H1 (cell line): ENCODE data around the gene UBP1.

Experiments
- CBX5 ChIP-seq: fragments of 300-800, 300-1000 bp; sonication (generic); IDR thresholded peaks from 2 replicates; pipeline ENCODE4 v1.7.1; 2016; ENCODE audit warnings: antibody characterized with exemption, low read length, low read depth
- CREB1 ChIP-seq: IDR thresholded peaks from 2 replicates; pipeline ENCODE4 v1.6.1; 2012; ENCODE audit warnings: inconsistent platforms
- CTCF ChIP-seq, 3 experiments: IDR thresholded peaks; 1 replicate in 2 of 3; 2 replicates in 1 of 3; pipeline versions ENCODE4 v1.5.1 to v1.6.1; 2011; ENCODE audit warnings: low read length in 3 of 3, mild to moderate bottlenecking in 3 of 3, inconsistent platforms in 2 of 3, low read depth in 1 of 3, moderate library complexity in 1 of 3; ENCODE audit not compliant: insufficient read depth in 1 of 3; ENCODE audit errors: control extremely low read depth in 1 of 3
- EP300 ChIP-seq, 2 experiments: IDR thresholded peaks; 1 replicate in 1 of 2; 2 replicates in 1 of 2; pipeline ENCODE4 v1.6.1; 2011 to 2012; ENCODE audit warnings: low read depth in 2 of 2, low read length in 2 of 2, mild to moderate bottlenecking in 2 of 2, borderline replicate concordance in 1 of 2, inconsistent platforms in 1 of 2, moderate library complexity in 1 of 2
- EZH2 ChIP-seq: fragments of 200-600 bp; sonication (generic); IDR thresholded peaks from 2 replicates; pipeline ENCODE4 v1.7.1; 2012; ENCODE audit warnings: low read depth, mild to moderate bottlenecking, moderate library complexity, low read length, inconsistent platforms; ENCODE audit not compliant: severe bottlenecking
- KDM1A ChIP-seq: fragments of 200-600, 300-600 bp; sonication (generic); IDR thresholded peaks from 2 replicates; pipeline ENCODE4 v1.7.1; 2016; ENCODE audit warnings: mild to moderate bottlenecking, low read length, borderline replicate concordance
- KDM4A ChIP-seq: IDR thresholded peaks from one replicate; pipeline ENCODE4 v1.7.1; 2012; ENCODE audit warnings: low read depth, mild to moderate bottlenecking, moderate library complexity, low read length, inconsistent platforms; ENCODE audit not compliant: severe bottlenecking
- POLR2A ChIP-seq, 2 experiments: IDR thresholded peaks; 1 replicate in 1 of 2; 2 replicates in 1 of 2; pipeline ENCODE4 v1.6.1; 2011; ENCODE audit warnings: low read depth in 2 of 2, low read length in 2 of 2, mild to moderate bottlenecking in 2 of 2; ENCODE audit errors: control extremely low read depth in 1 of 2
- POLR2AphosphoS5 ChIP-seq: IDR thresholded peaks from 2 replicates; pipeline ENCODE4 v1.6.1; 2011; ENCODE audit warnings: low read depth, low read length
- TAF1 ChIP-seq: IDR thresholded peaks from 2 replicates; pipeline ENCODE4 v1.6.1; 2011; ENCODE audit warnings: mild to moderate bottlenecking, low read depth, low read length
- TBP ChIP-seq: IDR thresholded peaks from 2 replicates; pipeline ENCODE4 v1.6.1; 2011; ENCODE audit warnings: low read depth, low read length, improper control_type of control experiment
- TF ChIP-seq, protein P1 (sequence below): IDR thresholded peaks from 2 replicates; pipeline ENCODE4 v1.6.1; 2011; ENCODE audit warnings: low read depth, mild to moderate bottlenecking, low read length; ENCODE audit not compliant: insufficient read depth

DNA sequence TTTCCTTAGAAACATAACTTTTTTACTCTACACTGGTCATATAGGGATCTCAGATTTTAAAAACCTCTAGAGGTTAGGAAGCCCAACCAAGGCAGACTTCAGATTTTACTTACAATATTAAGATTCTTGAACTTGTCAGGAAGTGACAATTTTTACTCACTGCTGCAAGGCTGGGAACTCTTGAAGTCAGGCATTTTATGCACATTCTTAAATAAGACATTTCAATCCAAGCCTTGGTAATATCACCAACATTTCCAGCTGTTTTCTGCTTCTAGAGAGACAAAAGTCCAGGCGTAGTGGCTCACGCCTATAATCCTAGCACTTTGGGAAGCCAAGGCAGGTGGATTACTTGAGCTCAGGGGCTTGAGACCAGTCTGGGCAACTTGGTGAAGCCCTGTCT, 33.6 kb upstream of the UBP1 start:
- TF ChIP-seq, protein P1, sequence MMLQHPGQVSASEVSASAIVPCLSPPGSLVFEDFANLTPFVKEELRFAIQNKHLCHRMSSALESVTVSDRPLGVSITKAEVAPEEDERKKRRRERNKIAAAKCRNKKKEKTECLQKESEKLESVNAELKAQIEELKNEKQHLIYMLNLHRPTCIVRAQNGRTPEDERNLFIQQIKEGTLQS, result no peak
- TF ChIP-seq KDM4A (no peak), TAF1 (no peak), EP300 (IDR thresholded peaks at IDR 0.05; ENCODE audit: borderline replicate concordance in 1 of 2, low read depth in 2 of 2, low read length in 2 of 2) (no peak), POLR2AphosphoS5 (no peak), EZH2 (no peak), CBX5 (no peak), CREB1 (no peak), CTCF (IDR thresholded peaks at IDR 0.05; ENCODE audit: control extremely low read depth in 1 of 3, insufficient read depth in 1 of 3, low read depth in 1 of 3, low read length in 3 of 3) (no peak), TBP (no peak), KDM1A (no peak), POLR2A (IDR thresholded peaks at IDR 0.05; ENCODE audit: control extremely low read depth in 1 of 2, low read depth in 2 of 2, low read length in 2 of 2) (no peak)
